Thymus (tissue), 11 donors: ENCODE data around the gene FUCA1. TPM values are rescaled to one million over a fixed set of nuclear protein-coding genes. Genes with fewer than 3 reads are reported as not detected.
"Not testable (repeated sequence)": the region's sequence is repeated elsewhere in the genome, so short reads cannot be mapped to it uniquely, and the experiment has no call there.

Experiments used
- DNase-seq, 9 donors: peaks; one replicate each; pipeline ENCODE4 v3.0.0-alpha.2; 2013; ENCODE audit warnings: low spot score in 9 of 9, low read depth in 6 of 9, missing footprints in 1 of 9
- H3K27ac ChIP-seq, 2 donors: one replicate each; pipeline ENCODE4 v1.5.1; 2013; ENCODE audit warnings: control low read depth in 1 of 2, low read depth in 1 of 2, low read length in 1 of 2, mild to moderate bottlenecking in 1 of 2, moderate library complexity in 1 of 2
- H3K27me3 ChIP-seq, 2 donors: one replicate each; pipeline ENCODE4 v1.5.1; 2013; ENCODE audit warnings: low read length in 1 of 2; ENCODE audit not compliant: control insufficient read depth in 2 of 2, insufficient read depth in 1 of 2
- H3K36me3 ChIP-seq, 2 donors: one replicate each; pipeline ENCODE4 v1.5.1; 2013; ENCODE audit warnings: low read length in 1 of 2, mild to moderate bottlenecking in 1 of 2, moderate library complexity in 1 of 2; ENCODE audit not compliant: control insufficient read depth in 2 of 2, insufficient read depth in 2 of 2
- H3K4me1 ChIP-seq, 2 donors: one replicate each; pipeline ENCODE4 v1.5.1; 2013; ENCODE audit warnings: low read length in 2 of 2; ENCODE audit not compliant: control insufficient read depth in 2 of 2, insufficient read depth in 2 of 2
- H3K4me3 ChIP-seq, 2 donors: one replicate each; pipeline ENCODE4 v1.5.1; 2013; ENCODE audit warnings: low read length in 2 of 2, control low read depth in 1 of 2, mild to moderate bottlenecking in 1 of 2
- H3K9me3 ChIP-seq, 2 donors: one replicate each; pipeline ENCODE4 v1.5.1; 2013; ENCODE audit warnings: low read length in 1 of 2, mild to moderate bottlenecking in 1 of 2; ENCODE audit not compliant: control insufficient read depth in 2 of 2, insufficient read depth in 1 of 2
- WGBS: extraction: QIAGEN DNeasy Blood & Tissue Kit; methylation state at CpG from one replicate; pipeline ENCODE4 v1.1.7; 2013; 5-methylcytosine and 5-hydroxymethylcytosine counted together
- polyA plus RNA-seq: library from polyadenylated mRNA; stranded (reverse); fragments of 200-250 nt; gene quantifications from one replicate; pipeline ENCODE4 v1.2.3, GENCODE V29; 2013
- total RNA-seq: library from RNA; stranded (reverse); fragments of 120-200 nt; gene quantifications from one replicate; pipeline ENCODE4 v1.2.4, GENCODE V29; 2013
- donor health status: healthy.

The FUCA1 gene
- total and polyA plus RNA-seq, 2 donors, result 25.9 to 39.5 TPM

DNA sequence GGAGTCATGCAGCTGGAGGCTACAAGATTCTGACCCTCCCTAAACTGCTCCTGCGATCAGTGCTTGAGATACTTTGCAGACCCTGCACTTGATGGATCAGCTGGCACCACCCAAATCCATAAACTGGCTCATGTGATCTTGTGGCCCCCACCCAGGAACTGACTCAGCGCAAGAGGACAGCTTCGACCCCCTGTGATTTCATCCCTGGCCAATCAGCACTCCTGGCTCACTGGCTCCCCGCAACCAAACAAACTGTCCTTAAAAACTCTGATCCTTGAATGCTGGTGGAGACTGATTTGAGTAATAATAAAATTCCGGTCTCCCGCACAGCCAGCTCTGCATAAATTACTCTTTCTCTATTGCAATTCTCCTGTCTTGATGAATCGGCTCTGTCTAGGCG, 31.9 kb upstream of the FUCA1 start:
- H3K4me3 ChIP-seq, DNase-seq: not testable (repeated sequence)
- 95% methylated on average over 8 of the region's 8 CpGs for WGBS

DNA sequence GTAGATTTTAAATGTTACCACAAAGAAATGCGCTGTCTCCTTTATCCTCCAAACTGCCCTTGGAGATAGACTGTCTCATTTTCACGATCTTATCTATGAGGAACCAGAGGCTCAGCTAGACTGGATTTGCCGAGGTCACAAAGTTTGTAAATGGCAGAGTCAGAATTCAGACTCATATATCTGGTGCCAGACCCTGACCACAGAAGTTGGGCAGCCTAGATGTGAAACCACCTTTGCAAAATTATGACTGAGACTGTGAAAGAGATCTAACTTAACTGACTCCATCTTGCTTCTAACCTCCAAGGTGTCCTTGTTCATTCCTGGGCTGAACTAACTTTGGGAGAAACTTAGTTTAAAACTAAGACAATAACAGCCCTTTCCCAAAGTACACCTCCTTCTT, 31.0 kb upstream of the FUCA1 start:
- H3K27ac ChIP-seq, result no peak overlapping the region
- no peak for DNase-seq
- no peaks in the 10 kb centered on the region for H3K36me3 ChIP-seq
- H3K4me1 ChIP-seq, result peaks cover 7 to 18% of the 10 kb centered on the region in 2 donors
- H3K4me3 ChIP-seq, result no peak overlapping the region
- peaks cover 4 to 29% of the 10 kb centered on the region in 2 donors for H3K27me3 ChIP-seq
- peaks cover 0 to 1% of the 10 kb centered on the region in 2 donors for H3K9me3 ChIP-seq
- 33% methylated on average over 3 of the region's 3 CpGs for WGBS

More for the DNA sequence above, 31.9 kb upstream of the FUCA1 start:
- Histone ChIP-seq H3K27me3 (peaks cover 4 to 37% of the 10 kb centered on the region in 2 donors), H3K4me1 (peaks cover 7 to 18% of the 10 kb centered on the region in 2 donors)
- not testable (repeated sequence) for H3K27ac ChIP-seq, H3K36me3 ChIP-seq, H3K9me3 ChIP-seq

DNA sequence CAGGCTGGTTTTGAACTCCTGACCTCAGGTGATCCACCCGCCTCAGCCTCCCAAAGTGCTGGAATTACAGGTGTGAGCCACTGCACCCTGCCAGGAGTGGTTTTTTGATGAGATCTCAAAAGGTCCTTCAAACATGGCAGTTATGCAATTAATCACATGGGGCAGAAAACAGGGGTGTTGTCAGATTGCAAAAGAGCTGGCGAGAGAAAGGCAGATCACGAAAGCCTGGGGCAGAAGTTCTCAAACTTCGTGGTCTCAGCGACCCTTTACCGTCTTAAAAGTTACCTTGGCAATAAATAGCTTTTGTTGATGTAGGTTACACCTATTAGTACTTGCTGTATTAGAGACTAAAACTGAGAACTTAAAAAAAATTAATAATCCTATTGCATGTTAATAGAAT, 29.0 kb upstream of the FUCA1 start:
- no peak overlapping the region for H3K27ac ChIP-seq
- H3K9me3 ChIP-seq, result no peaks in the 10 kb centered on the region
- 50% methylated on average over 6 of the region's 6 CpGs for WGBS
- H3K4me3 ChIP-seq, result no peak overlapping the region
- H3K36me3 ChIP-seq, result no peaks in the 10 kb centered on the region
- DNase-seq, result no peak
- H3K27me3 ChIP-seq, result peaks cover 0 to 12% of the 10 kb centered on the region in 2 donors
- peaks cover 7 to 14% of the 10 kb centered on the region in 2 donors for H3K4me1 ChIP-seq

DNA sequence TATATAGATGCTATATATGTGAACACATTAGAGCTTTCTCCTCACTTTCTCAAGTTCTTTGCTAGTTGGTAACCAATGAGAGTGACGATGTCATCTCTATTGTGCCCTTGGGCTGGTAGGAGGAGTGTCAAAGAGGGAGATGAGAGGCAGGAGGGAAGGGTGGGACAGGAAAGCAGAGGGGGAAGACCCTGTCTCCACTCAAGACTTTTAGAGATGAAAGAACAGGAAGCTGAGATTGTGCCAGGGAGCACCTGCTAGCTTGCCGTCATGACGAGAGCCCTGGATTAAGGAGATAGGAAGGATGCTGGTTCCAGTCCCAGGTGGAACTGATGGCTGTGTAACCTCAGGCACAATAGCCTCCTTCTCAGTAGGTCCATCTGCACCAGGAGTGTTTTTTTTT, 28.4 kb upstream of the FUCA1 start:
- Histone ChIP-seq H3K27ac (no peak overlapping the region), H3K36me3 (no peaks in the 10 kb centered on the region), H3K4me1 (peaks cover 7 to 14% of the 10 kb centered on the region in 2 donors), H3K9me3 (no peaks in the 10 kb centered on the region), H3K27me3 (peaks cover 0 to 6% of the 10 kb centered on the region in 2 donors), H3K4me3 (no peak overlapping the region)
- peak in 2 of 9 donors; percentile 30 to 56 for DNase-seq
- 4% methylated on average over 3 of the region's 3 CpGs for WGBS

DNA sequence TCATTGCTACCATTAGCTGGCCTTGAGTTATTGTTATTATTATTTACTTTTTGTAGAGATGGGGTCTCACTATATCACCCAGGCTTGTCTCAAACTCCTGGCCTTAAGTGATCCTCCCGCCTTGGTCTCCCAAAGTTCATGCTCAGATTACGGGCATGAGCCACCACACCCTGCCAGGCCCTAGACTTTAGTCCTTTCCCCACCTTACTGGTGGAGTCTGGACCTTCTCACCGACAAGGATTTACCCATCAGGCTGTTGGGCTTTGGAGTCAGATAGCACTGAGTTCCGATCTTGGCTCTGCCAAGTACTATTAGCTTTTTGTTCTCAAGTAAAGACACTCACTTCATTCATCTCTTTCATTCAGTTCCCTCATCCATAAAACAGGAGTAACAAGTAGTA, 27.9 kb upstream of the FUCA1 start:
- Histone ChIP-seq H3K27ac (no peak overlapping the region), H3K4me1 (peaks cover 7 to 14% of the 10 kb centered on the region in 2 donors)
- 73% methylated on average over 4 of the region's 4 CpGs for WGBS

DNA sequence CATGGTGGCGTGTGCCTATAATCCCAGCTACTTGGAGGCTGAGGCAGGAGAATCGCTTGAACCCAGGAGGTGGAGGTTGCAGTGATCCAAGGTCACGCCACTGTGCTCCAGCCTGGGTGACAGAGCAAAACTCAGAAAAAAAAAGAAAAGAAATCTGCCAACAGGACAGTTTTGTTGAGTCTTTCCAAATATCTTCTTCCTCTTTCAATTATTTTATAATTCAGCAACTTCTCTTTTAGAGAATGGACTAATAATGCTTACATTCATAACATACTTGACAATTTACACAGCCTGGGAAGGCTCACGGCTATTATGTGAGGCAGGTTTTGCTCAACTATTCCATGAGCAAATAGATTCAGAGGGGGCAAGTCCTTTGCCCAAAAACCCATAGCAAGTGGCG, 27.0 kb upstream of the FUCA1 start:
- WGBS, result 98% methylated on average over 5 of the region's 5 CpGs
- Histone ChIP-seq H3K4me1 (peaks cover 7 to 14% of the 10 kb centered on the region in 2 donors), H3K27ac (no peak overlapping the region), H3K4me3 (no peak overlapping the region), H3K9me3 (no peaks in the 10 kb centered on the region), H3K27me3 (no peaks in the 10 kb centered on the region), H3K36me3 (no peaks in the 10 kb centered on the region)
- DNase-seq, result no peak

More for the DNA sequence above, 27.9 kb upstream of the FUCA1 start:
- Histone ChIP-seq H3K9me3 (no peaks in the 10 kb centered on the region), H3K36me3 (no peaks in the 10 kb centered on the region), H3K27me3 (peaks cover 0 to 1% of the 10 kb centered on the region in 2 donors), H3K4me3 (no peak overlapping the region)
- DNase-seq, result no peak

DNA sequence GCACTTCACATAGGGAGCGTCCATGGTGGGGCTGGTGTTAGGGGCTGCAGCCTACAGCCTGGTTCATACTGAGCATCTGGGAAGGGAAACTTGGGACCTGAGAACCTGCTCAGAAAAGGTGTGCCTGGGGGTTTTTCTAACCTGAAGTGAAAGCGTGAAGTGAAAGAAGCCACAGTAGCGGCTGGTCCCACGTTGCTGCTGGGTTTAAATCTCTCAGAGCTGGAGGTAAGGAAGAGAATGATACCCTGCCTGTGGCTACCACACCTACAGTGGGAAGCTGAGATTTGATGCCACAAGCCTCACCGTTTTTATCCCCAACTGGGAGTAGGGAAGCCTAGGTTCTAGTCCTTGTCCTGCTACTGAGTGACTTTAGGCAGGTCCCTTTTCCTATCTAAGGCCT, 21.0 kb upstream of the FUCA1 start:
- no peak for DNase-seq
- H3K27ac ChIP-seq, result no peak overlapping the region
- no peaks in the 10 kb centered on the region for H3K36me3 ChIP-seq
- H3K4me1 ChIP-seq, result no peaks in the 10 kb centered on the region
- 87% methylated on average over 5 of the region's 5 CpGs for WGBS
- H3K9me3 ChIP-seq, result no peaks in the 10 kb centered on the region
- H3K27me3 ChIP-seq, result no peaks in the 10 kb centered on the region
- no peak overlapping the region for H3K4me3 ChIP-seq

DNA sequence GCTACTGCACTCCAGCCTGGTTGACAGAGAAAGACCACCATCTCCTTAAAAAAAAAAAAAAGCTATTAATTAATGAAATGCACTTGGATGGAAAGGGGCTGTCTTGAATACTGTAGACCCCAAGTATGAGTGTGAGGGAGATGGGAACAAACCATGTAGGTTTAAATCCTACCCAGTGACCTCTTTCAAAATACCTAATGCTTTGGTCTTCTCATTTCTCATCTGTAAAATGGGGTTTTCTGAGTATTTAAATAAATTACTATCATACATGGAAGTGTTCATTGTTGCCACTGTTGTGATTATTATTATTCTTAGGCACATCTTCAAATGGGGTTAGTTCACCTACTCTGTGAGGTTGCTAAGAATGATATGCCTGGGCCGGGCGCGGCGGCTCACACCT, 17.1 kb upstream of the FUCA1 start:
- Histone ChIP-seq H3K36me3 (no peaks in the 10 kb centered on the region), H3K9me3 (peaks cover 0 to under 1% of the 10 kb centered on the region in 2 donors), H3K27ac (no peak overlapping the region), H3K4me3 (no peak overlapping the region), H3K27me3 (no peaks in the 10 kb centered on the region), H3K4me1 (no peaks in the 10 kb centered on the region)
- WGBS, result 91% methylated on average over 4 of the region's 4 CpGs
- DNase-seq, result no peak

DNA sequence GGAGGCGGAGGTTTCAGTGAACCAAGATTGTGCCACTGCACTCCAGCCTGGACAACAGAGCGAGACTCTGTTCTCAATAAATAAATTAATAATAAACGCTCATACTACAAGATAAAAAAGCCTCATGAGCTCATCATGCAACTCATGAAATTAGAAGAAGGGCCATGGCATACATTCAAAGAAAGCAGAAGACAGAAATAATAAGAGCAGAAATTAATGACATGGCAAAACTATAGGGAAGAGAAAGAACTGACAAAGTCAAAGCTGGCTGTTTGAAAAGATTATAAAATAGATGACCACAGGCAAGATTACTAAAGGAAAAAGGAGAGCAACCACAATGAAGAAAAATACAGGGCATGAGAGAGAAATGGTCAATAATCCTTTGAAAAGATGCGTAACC, 14.7 kb upstream of the FUCA1 start:
- no peak overlapping the region for H3K4me3 ChIP-seq
- H3K9me3 ChIP-seq, result peaks cover 0 to 22% of the 10 kb centered on the region in 2 donors
- WGBS, result 87% methylated on average over 4 of the region's 4 CpGs
- H3K4me1 ChIP-seq, result no peaks in the 10 kb centered on the region
- DNase-seq, result no peak
- no peaks in the 10 kb centered on the region for H3K36me3 ChIP-seq
- no peak overlapping the region for H3K27ac ChIP-seq
- H3K27me3 ChIP-seq, result no peaks in the 10 kb centered on the region

DNA sequence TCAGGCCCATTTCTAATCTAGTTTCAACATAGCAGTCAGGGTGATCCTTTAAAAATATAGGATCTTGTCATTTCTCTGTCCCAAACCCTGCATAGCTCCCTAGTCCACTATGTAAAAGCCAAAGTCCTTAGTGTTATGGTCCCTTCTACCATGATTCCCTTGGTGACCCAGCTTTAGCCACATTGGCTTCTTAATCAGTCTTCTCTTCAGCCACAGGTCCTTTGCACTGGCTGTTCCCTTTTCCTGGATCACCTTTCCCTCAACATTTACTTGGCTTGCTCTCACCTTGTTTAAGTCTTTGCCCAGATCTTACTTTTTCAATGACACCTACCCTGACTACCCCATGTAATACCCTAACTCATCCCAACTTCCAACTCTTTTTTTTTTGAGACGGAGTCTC, 11.7 kb upstream of the FUCA1 start:
- no peaks in the 10 kb centered on the region for H3K27me3 ChIP-seq
- H3K4me3 ChIP-seq, result no peak overlapping the region
- H3K27ac ChIP-seq, result no peak overlapping the region
- H3K9me3 ChIP-seq, result peaks cover 0 to 25% of the 10 kb centered on the region in 2 donors
- DNase-seq, result no peak
- no peaks in the 10 kb centered on the region for H3K36me3 ChIP-seq
- no peaks in the 10 kb centered on the region for H3K4me1 ChIP-seq
- 92% methylated on average over 1 of the region's 1 CpG for WGBS
